22Rv1 (cell line): ENCODE data around the gene ZYG11B.

Source experiments
- CTCF ChIP-seq: fragments of 450-650 bp; IDR thresholded peaks from 2 replicates; pipeline ENCODE4 v1.5.1; 2017; ENCODE audit warnings: mild to moderate bottlenecking
- ZFX ChIP-seq: fragments of 450-650 bp; IDR thresholded peaks from 2 replicates; pipeline ENCODE4 v1.6.1; 2017; ENCODE audit warnings: antibody characterized with exemption, borderline replicate concordance

GRCh38 chr1:52746189-52746588 lies 19.9 kb downstream of the ZYG11B start:
- TF ChIP-seq CTCF (no peak), ZFX (no peak)
